A549 treated with dexamethasone at 1 μM for 4 hours (cell line): ENCODE results near the gene MRRF. TPM values are rescaled to one million over a fixed set of nuclear protein-coding genes. Genes with fewer than 3 reads are reported as not detected.

Experiments used
- total RNA-seq: library from RNA; stranded (reverse); fragments of 200-300 nt; extraction: Qiagen RNA extraction; gene quantifications from 5 replicates; pipeline ENCODE4 v1.2.3, GENCODE V29; 2022

Gene MRRF
- total RNA-seq: 63.0 to 72.8 TPM (median 69.1 TPM) in 5 replicates

GRCh38 chr9:122264360-122265148, at the start of gene MRRF, which contains the start of gene RBM18:
TSS of gene MRRF (plus strand) at chr9:122264882. CDS start at chr9:122270892, 6,010 bp downstream.
TSS of gene RBM18 (minus strand) at chr9:122264840. CDS start at chr9:122261492, 3,348 bp downstream.

GRCh38 chr9:122228568-122229484, 35.9 kb upstream of the MRRF start, which contains the start of gene LHX6:
TSS of gene LHX6 (minus strand) at chr9:122228957. CDS start at chr9:122228740, 217 bp downstream.

GRCh38 chr9:122370869-122371755, 106.4 kb downstream of the MRRF start, which contains the start of gene PTGS1:
TSS of gene PTGS1 (plus strand) at chr9:122371024. CDS start at chr9:122371085, 61 bp downstream.

Other genes with a start within 250 kb of the MRRF start
- 3.8 to 4.7 TPM (median 4.1 TPM) in 5 replicates for gene TTLL11, start 171.6 kb upstream of the MRRF start, total RNA-seq
- gene NDUFA8, start 105.1 kb upstream of the MRRF start, total RNA-seq: 112 to 125 TPM (median 116 TPM) in 5 replicates
- gene MORN5, start 105.0 kb upstream of the MRRF start, total RNA-seq: not detected in 5 replicates
- 2.9 to 3.7 TPM (median 3.2 TPM) in 5 replicates for gene LHX6, start 35.9 kb upstream of the MRRF start, total RNA-seq
- gene RBM18, start within 50 bp of the MRRF start, total RNA-seq: 19.8 to 26.0 TPM (median 24.9 TPM) in 5 replicates
- 1.4 to 2.3 TPM (median 1.8 TPM) in 5 replicates for gene PTGS1, start 106.1 kb downstream of the MRRF start, total RNA-seq
- not detected in 5 replicates for gene OR1J1, start 213.0 kb downstream of the MRRF start, total RNA-seq
- gene OR1J2, start 245.9 kb downstream of the MRRF start, total RNA-seq: not detected in 5 replicates